GM23338 (cell line): ENCODE measurements around the gene KAT6B. TPM values are rescaled to one million over a fixed set of nuclear protein-coding genes. Genes with fewer than 3 reads are reported as not detected.

ENCODE experiments used
- ATAC-seq: fragments of 200-7000 bp; cut with Tn5 transposase; 3 replicates; pipeline ENCODE4 v1.9.1; 2020
- DNase-seq: peaks from one replicate; pipeline ENCODE4 v3.0.0-alpha.2; 2015; ENCODE audit warnings: low spot score
- H2AFZ ChIP-seq: fragments of 200-600 bp; sonication (generic); 2 replicates; pipeline ENCODE4 v1.8.0; 2016; ENCODE audit warnings: antibody characterized with exemption, mild to moderate bottlenecking, moderate library complexity
- H3F3A ChIP-seq: fragments of 200-600 bp; sonication (generic); replicated peaks from 2 replicates; pipeline ENCODE4 v1.8.0; 2017; ENCODE audit warnings: antibody characterized with exemption, mixed run types, low read depth
- H3K27ac ChIP-seq: fragments of 200-600 bp; sonication (generic); 2 replicates; pipeline ENCODE4 v1.6.1; 2016; ENCODE audit warnings: low read depth
- H3K27me3 ChIP-seq: fragments of 200-600 bp; sonication (generic); 2 replicates; pipeline ENCODE4 v1.8.0; 2016; ENCODE audit warnings: mild to moderate bottlenecking, mixed run types, moderate library complexity; ENCODE audit not compliant: insufficient read depth
- H3K36me3 ChIP-seq: fragments of 200-600 bp; sonication (generic); 2 replicates; pipeline ENCODE4 v1.8.0; 2016; ENCODE audit warnings: mild to moderate bottlenecking; ENCODE audit not compliant: insufficient read depth
- H3K4me1 ChIP-seq: fragments of 200-600 bp; sonication (generic); 2 replicates; pipeline ENCODE4 v1.8.0; 2016; ENCODE audit warnings: mild to moderate bottlenecking, moderate library complexity; ENCODE audit not compliant: insufficient read depth
- H3K4me2 ChIP-seq: fragments of 200-600 bp; sonication (generic); 2 replicates; pipeline ENCODE4 v1.7.1; 2017; ENCODE audit warnings: mixed run types
- H3K4me3 ChIP-seq: fragments of 200-600 bp; sonication (generic); 2 replicates; pipeline ENCODE4 v1.6.1; 2016; ENCODE audit warnings: mixed run types
- H3K79me2 ChIP-seq: fragments of 200-600 bp; sonication (generic); replicated peaks from 2 replicates; pipeline ENCODE4 v1.8.0; 2017; ENCODE audit warnings: mild to moderate bottlenecking; ENCODE audit not compliant: insufficient read depth
- H3K9me2 ChIP-seq: fragments of 200-600 bp; sonication (generic); 2 replicates; pipeline ENCODE4 v1.8.0; 2017; ENCODE audit not compliant: insufficient read depth
- H4K20me1 ChIP-seq: fragments of 200-600 bp; sonication (generic); replicated peaks from 2 replicates; pipeline ENCODE4 v1.8.0; 2017; ENCODE audit warnings: mild to moderate bottlenecking; ENCODE audit not compliant: insufficient read depth
- H3K27ac Mint-ChIP-seq: 2 replicates; pipeline ENCODE4 v1.8.0; 2020; ENCODE audit warnings: inconsistent platforms, mild to moderate bottlenecking, moderate library complexity, mixed read lengths
- H3K27me3 Mint-ChIP-seq: 3 replicates; pipeline ENCODE4 v1.8.0; 2022; ENCODE audit warnings: low read depth, mild to moderate bottlenecking, moderate library complexity, mixed read lengths, inconsistent platforms; ENCODE audit not compliant: insufficient read depth, poor library complexity
- H3K36me3 Mint-ChIP-seq: 3 replicates; pipeline ENCODE4 v1.8.0; 2021; ENCODE audit warnings: low read depth, mild to moderate bottlenecking, inconsistent platforms, moderate library complexity, mixed read lengths
- H3K4me1 Mint-ChIP-seq: 3 replicates; pipeline ENCODE4 v1.8.0; 2020; ENCODE audit warnings: mild to moderate bottlenecking, inconsistent platforms, mixed read lengths
- H3K4me3 Mint-ChIP-seq: 3 replicates; pipeline ENCODE4 v1.8.0; 2021; ENCODE audit warnings: moderate library complexity, mild to moderate bottlenecking, inconsistent platforms, mixed read lengths
- H3K9me3 Mint-ChIP-seq: 3 replicates; pipeline ENCODE4 v1.8.0; 2020; ENCODE audit warnings: moderate library complexity, mild to moderate bottlenecking, inconsistent platforms, mixed read lengths
- EZH2phosphoT487 ChIP-seq: fragments of 200-600 bp; sonication (generic); IDR thresholded peaks from one replicate; pipeline ENCODE4 v1.8.1; 2018; ENCODE audit warnings: antibody characterized with exemption; ENCODE audit not compliant: unreplicated experiment
- JUNB ChIP-seq: IDR thresholded peaks from one replicate; pipeline ENCODE4 v1.6.1; 2016; ENCODE audit warnings: antibody characterized with exemption; ENCODE audit not compliant: unreplicated experiment
- POLR2AphosphoS5 ChIP-seq: IDR thresholded peaks from 2 replicates; pipeline ENCODE4 v1.6.1; 2016; ENCODE audit warnings: antibody characterized with exemption, low read depth
- STAT1 ChIP-seq: IDR thresholded peaks from one replicate; pipeline ENCODE4 v1.6.1; 2016; ENCODE audit warnings: antibody characterized with exemption; ENCODE audit not compliant: unreplicated experiment
- polyA plus RNA-seq: library from polyadenylated mRNA; unstranded; fragments of >200 nt; fragmentation: Nextera tagmentation; extraction: Ambion mirVana; gene quantifications from 2 replicates; pipeline ENCODE4 v1.2.1, GENCODE V29; 2016
- total RNA-seq: library from RNA; depleted of rRNA; stranded (reverse); fragments of >200 nt; shearing (Covaris generic); gene quantifications from 2 replicates; pipeline ENCODE4 v1.2.3, GENCODE V29; 2014
- TF ChIP-seq, protein P1 (sequence below), 2 experiments: fragments of 200-600 bp in 1 of 2; sonication (generic) in 1 of 2; conservative IDR thresholded peaks; 2 replicates each; pipeline versions ENCODE4 v1.5.1 to v1.6.1; 2016 to 2017; ENCODE audit warnings: antibody characterized with exemption in 2 of 2, low read depth in 2 of 2, mild to moderate bottlenecking in 2 of 2, moderate library complexity in 1 of 2
- TF ChIP-seq, protein P2 (sequence below): IDR thresholded peaks from 2 replicates; pipeline ENCODE4 v1.6.1; 2016; ENCODE audit warnings: antibody characterized with exemption

The KAT6B gene
- total and polyA plus RNA-seq, 2 experiments from 2014 or later, result 21.3 to 31.4 TPM

DNA sequence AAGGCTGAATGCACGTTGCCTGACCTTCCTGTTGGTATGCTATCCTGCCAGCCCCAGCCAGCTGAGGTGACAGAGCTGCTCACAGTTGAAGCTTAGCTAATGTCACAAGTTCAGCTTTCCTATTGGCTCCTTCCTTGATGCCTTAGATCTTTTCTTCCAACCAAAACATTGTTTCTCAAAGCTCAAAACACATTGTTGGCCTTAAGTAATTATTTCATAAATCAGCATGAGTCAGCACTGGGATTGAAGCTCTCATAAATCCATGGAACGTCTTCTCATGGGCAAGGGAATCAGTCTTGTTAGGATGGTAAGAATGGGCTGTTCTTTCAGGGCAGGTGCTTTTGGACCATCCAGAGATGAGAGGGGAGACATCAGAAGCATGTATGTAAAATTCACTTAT lies 157.0 kb downstream of the KAT6B start (continued):
- TF ChIP-seq, protein P1, sequence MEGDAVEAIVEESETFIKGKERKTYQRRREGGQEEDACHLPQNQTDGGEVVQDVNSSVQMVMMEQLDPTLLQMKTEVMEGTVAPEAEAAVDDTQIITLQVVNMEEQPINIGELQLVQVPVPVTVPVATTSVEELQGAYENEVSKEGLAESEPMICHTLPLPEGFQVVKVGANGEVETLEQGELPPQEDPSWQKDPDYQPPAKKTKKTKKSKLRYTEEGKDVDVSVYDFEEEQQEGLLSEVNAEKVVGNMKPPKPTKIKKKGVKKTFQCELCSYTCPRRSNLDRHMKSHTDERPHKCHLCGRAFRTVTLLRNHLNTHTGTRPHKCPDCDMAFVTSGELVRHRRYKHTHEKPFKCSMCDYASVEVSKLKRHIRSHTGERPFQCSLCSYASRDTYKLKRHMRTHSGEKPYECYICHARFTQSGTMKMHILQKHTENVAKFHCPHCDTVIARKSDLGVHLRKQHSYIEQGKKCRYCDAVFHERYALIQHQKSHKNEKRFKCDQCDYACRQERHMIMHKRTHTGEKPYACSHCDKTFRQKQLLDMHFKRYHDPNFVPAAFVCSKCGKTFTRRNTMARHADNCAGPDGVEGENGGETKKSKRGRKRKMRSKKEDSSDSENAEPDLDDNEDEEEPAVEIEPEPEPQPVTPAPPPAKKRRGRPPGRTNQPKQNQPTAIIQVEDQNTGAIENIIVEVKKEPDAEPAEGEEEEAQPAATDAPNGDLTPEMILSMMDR (conservative IDR thresholded peaks at IDR 0.05; ENCODE audit: low read depth in 2 of 2), result no peak

DNA sequence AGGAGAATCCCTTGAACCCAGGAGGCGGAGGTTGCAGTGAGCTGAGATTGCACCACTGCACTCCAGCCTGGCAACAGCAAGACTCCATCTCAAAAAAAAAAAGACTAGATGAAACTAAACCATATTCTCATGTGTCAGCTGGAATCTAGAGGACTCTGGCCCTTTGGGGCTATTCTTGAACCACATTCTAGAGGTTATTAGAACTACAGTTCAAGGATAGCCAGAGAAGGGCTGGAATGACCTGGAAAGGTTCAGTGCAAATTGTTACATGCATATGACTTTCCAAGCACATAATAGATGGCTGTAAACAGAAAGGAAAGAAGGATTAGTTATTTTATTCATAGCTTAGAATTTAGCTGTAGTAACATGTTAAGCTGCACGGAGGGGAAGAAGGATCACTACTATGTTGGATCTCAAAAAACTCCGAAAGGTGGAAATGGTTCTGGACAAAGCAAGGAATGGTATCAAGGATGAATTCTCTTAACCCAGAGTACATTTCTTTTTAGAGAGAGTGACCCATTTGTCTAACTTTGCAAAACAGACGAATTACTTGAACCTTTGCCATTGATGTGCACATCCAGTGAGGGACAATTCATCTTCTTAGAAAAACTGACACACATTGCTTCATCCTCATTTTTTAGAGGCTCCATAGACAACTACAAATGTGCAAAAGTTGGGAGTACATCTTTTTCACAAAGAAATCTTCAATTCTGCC lies 161.1 kb downstream of the KAT6B start:
- Histone ChIP-seq H3K27me3 (no peaks in the 10 kb centered on the region), H3K36me3 (no peaks in the 10 kb centered on the region), H2AFZ (no peak overlapping the region), H3K4me1 (no peaks in the 10 kb centered on the region), H3K4me3 (no peak overlapping the region), H4K20me1 (no peaks in the 10 kb centered on the region), H3K79me2 (no peaks in the 10 kb centered on the region), H3K4me2 (no peak overlapping the region), H3K9me2 (no peaks in the 10 kb centered on the region), H3K27ac (no peak overlapping the region), H3F3A (no peaks in the 10 kb centered on the region)
- Mint-ChIP-seq H3K9me3 (no peaks in the 10 kb centered on the region), H3K4me1 (no peaks in the 10 kb centered on the region), H3K4me3 (no peak overlapping the region), H3K27me3 (no peaks in the 10 kb centered on the region), H3K36me3 (no peaks in the 10 kb centered on the region), H3K27ac (no peak overlapping the region)
- DNase-seq (no peak), ATAC-seq (no peak)
- TF ChIP-seq STAT1 (no peak), POLR2AphosphoS5 (no peak), JUNB (no peak)

DNA sequence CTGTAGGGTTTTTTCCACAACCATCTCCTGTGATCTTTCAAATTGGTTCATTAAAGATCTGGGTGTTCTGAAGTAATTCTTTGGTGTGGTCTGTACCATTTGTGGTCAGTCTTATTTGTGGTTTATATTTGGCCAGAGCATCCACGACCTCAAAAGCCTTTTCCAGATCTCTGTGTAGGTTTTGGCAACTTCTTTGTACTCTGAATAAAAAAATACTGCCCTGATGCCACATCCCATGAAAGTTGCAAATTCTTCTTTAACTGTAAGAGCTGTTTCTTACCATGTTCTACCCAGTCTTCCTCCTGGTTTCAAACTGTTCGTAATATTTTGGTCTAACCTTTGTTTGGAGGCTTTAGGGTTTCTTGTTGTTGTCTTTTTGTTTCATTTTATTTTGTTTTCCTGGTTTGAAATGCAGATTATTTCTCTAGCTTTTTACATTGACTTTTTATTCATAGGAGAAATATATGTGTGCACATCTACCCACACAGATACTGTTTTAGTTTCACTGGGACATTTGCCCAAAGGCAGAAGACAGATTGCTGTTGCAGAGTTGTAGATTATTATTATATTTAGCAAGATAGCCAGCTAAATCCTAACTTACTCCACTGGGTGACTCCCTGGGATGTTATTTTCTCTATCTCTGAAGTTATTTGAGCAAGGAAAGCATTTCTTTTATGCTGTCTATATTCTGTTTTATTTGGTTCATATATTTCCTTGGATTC lies 161.8 kb downstream of the KAT6B start:
- H3K27me3 ChIP-seq, result no peaks in the 10 kb centered on the region
- H3K4me1 ChIP-seq, result no peaks in the 10 kb centered on the region
- H3K36me3 Mint-ChIP-seq, result no peaks in the 10 kb centered on the region
- no peaks in the 10 kb centered on the region for H3F3A ChIP-seq
- no peak overlapping the region for H3K27ac ChIP-seq
- no peaks in the 10 kb centered on the region for H3K4me1 Mint-ChIP-seq
- TF ChIP-seq, protein P2, sequence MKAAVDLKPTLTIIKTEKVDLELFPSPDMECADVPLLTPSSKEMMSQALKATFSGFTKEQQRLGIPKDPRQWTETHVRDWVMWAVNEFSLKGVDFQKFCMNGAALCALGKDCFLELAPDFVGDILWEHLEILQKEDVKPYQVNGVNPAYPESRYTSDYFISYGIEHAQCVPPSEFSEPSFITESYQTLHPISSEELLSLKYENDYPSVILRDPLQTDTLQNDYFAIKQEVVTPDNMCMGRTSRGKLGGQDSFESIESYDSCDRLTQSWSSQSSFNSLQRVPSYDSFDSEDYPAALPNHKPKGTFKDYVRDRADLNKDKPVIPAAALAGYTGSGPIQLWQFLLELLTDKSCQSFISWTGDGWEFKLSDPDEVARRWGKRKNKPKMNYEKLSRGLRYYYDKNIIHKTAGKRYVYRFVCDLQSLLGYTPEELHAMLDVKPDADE, result no peak
- TF ChIP-seq EZH2phosphoT487 (no peak), POLR2AphosphoS5 (no peak)
- TF ChIP-seq, protein P1 (conservative IDR thresholded peaks at IDR 0.05; ENCODE audit: low read depth in 2 of 2), result no peak
- H2AFZ ChIP-seq, result no peak overlapping the region
- no peak overlapping the region for H3K4me3 ChIP-seq
- H3K27ac Mint-ChIP-seq, result no peak overlapping the region
- no peaks in the 10 kb centered on the region for H4K20me1 ChIP-seq
- H3K36me3 ChIP-seq, result no peaks in the 10 kb centered on the region
- ATAC-seq, result no peak
- no peaks in the 10 kb centered on the region for H3K27me3 Mint-ChIP-seq
- no peak for DNase-seq
- no peaks in the 10 kb centered on the region for H3K9me3 Mint-ChIP-seq
- no peaks in the 10 kb centered on the region for H3K79me2 ChIP-seq
- H3K4me3 Mint-ChIP-seq, result no peak overlapping the region
- H3K4me2 ChIP-seq, result no peak overlapping the region
- no peaks in the 10 kb centered on the region for H3K9me2 ChIP-seq
